ENCODE results near the gene SMAD3.

The SMAD3 gene

GRCh38 chr15:67076147-67076843, 10.9 kb downstream of the SMAD3 start:
- peak overlapping the region; percentile 13; the same call in 1 of the 2 replicates for H3K4me3 ChIP-seq (ENCODE audit: low read length)
- no peak for TF ChIP-seq ZNF274 (IDR thresholded peaks at IDR 0.05; ENCODE audit: low read depth, low read length)

GRCh38 chr15:67077641-67078215, 12.3 kb downstream of the SMAD3 start:
- peak overlapping the region; percentile 8; the same call in 1 of the 2 replicates for H3K4me3 ChIP-seq (ENCODE audit: low read length)
- no peak for TF ChIP-seq ZNF274 (IDR thresholded peaks at IDR 0.05; ENCODE audit: low read depth, low read length)

- TF ChIP-seq ZNF274 (IDR thresholded peaks at IDR 0.05; ENCODE audit: low read depth, low read length), result no peak
- H3K4me3 ChIP-seq (ENCODE audit: low read length), result no peak overlapping the region
These were observed 14.0 kb downstream of the SMAD3 start for GRCh38 chr15:67079361-67079760.

- TF ChIP-seq ZNF274 (IDR thresholded peaks at IDR 0.05; ENCODE audit: low read depth, low read length), result no peak
- peak overlapping the region; percentile 27; the same call in 1 of the 2 replicates for H3K4me3 ChIP-seq (ENCODE audit: low read length)
These were observed 14.9 kb downstream of the SMAD3 start for GRCh38 chr15:67080118-67080899.

- peak overlapping the region; percentile 27; the same call in 1 of the 2 replicates for H3K4me3 ChIP-seq (ENCODE audit: low read length)
These were observed 15.6 kb downstream of the SMAD3 start for GRCh38 chr15:67080900-67081431.

GRCh38 chr15:67082007-67082536, 16.7 kb downstream of the SMAD3 start:
- no peak for TF ChIP-seq ZNF274 (IDR thresholded peaks at IDR 0.05; ENCODE audit: low read depth, low read length)
- H3K4me3 ChIP-seq (ENCODE audit: low read length), result peak overlapping the region; percentile 5; the same call in 1 of the 2 replicates

More at GRCh38 chr15:67080900-67081431, 15.6 kb downstream of the SMAD3 start:
- no peak for TF ChIP-seq ZNF274 (IDR thresholded peaks at IDR 0.05; ENCODE audit: low read depth, low read length)

- TF ChIP-seq ZNF274 (IDR thresholded peaks at IDR 0.05; ENCODE audit: low read depth, low read length), result no peak
- H3K4me3 ChIP-seq (ENCODE audit: low read length), result peak overlapping the region; percentile 38; the same call in 1 of the 2 replicates
These were observed 17.8 kb downstream of the SMAD3 start for GRCh38 chr15:67083135-67083762.

GRCh38 chr15:67084561-67084960, 19.2 kb downstream of the SMAD3 start:
- peak overlapping the region; percentile 38; the same call in 1 of the 2 replicates for H3K4me3 ChIP-seq (ENCODE audit: low read length)

GRCh38 chr15:67085237-67085817, 19.9 kb downstream of the SMAD3 start:
- no peak for TF ChIP-seq ZNF274 (IDR thresholded peaks at IDR 0.05; ENCODE audit: low read depth, low read length)
- peak overlapping the region; percentile 38; the same call in 1 of the 2 replicates for H3K4me3 ChIP-seq (ENCODE audit: low read length)

More at GRCh38 chr15:67084561-67084960, 19.2 kb downstream of the SMAD3 start:
- no peak for TF ChIP-seq ZNF274 (IDR thresholded peaks at IDR 0.05; ENCODE audit: low read depth, low read length)

- peak overlapping the region; percentile 30; the same call in 1 of the 2 replicates for H3K4me3 ChIP-seq (ENCODE audit: low read length)
- TF ChIP-seq ZNF274 (IDR thresholded peaks at IDR 0.05; ENCODE audit: low read depth, low read length), result no peak
These were observed 20.6 kb downstream of the SMAD3 start for GRCh38 chr15:67085818-67086636.

GRCh38 chr15:67086637-67086914, 21.2 kb downstream of the SMAD3 start:
- no peak for TF ChIP-seq ZNF274 (IDR thresholded peaks at IDR 0.05; ENCODE audit: low read depth, low read length)

GRCh38 chr15:67087507-67088172, 22.2 kb downstream of the SMAD3 start:
- H3K4me3 ChIP-seq (ENCODE audit: low read length), result no peak overlapping the region; the same call in 1 of the 2 replicates
- no peak for TF ChIP-seq ZNF274 (IDR thresholded peaks at IDR 0.05; ENCODE audit: low read depth, low read length)

More at GRCh38 chr15:67086637-67086914, 21.2 kb downstream of the SMAD3 start:
- H3K4me3 ChIP-seq (ENCODE audit: low read length), result peak overlapping the region; percentile 30; the same call in 1 of the 2 replicates

All from GM08714 (cell line).